Neural cell (in vitro differentiated cells): ENCODE results near the gene GSE1.

Source experiments
- EP300 ChIP-seq: fragments of 450-650 bp; conservative IDR thresholded peaks from 2 replicates; pipeline ENCODE4 v1.6.1; 2014; ENCODE audit warnings: antibody characterized with exemption, mild to moderate bottlenecking, moderate library complexity; ENCODE audit not compliant: poor library complexity, severe bottlenecking
- EZH2 ChIP-seq: fragments of 200-600, 300-800 bp; shearing (Covaris generic), sonication (generic); IDR thresholded peaks from 2 replicates; pipeline ENCODE4 v1.6.1; 2014; ENCODE audit warnings: antibody characterized with exemption, low read length, borderline replicate concordance, mild to moderate bottlenecking; ENCODE audit not compliant: insufficient read depth, poor library complexity, severe bottlenecking

GRCh38 chr16:85594978-85595661 is 18.0 kb upstream of the GSE1 start:
- TF ChIP-seq EZH2 (no peak), EP300 (no peak)
